Choroid plexus epithelial cell (primary cell): ENCODE data around the gene PAX5.

ENCODE experiments used
- DNase-seq: peaks from one replicate; pipeline ENCODE4 v3.0.0-alpha.2; 2010; ENCODE audit warnings: low read depth
- H3K4me3 ChIP-seq: 2 replicates; pipeline ENCODE4 v1.5.1; 2011; ENCODE audit warnings: low read depth, mild to moderate bottlenecking, control low read depth, low read length, moderate library complexity
- CTCF ChIP-seq: conservative IDR thresholded peaks from 2 replicates; pipeline ENCODE4 v1.5.1; 2011; ENCODE audit warnings: low read depth, mild to moderate bottlenecking, control low read depth, inconsistent platforms, low read length, moderate library complexity

The PAX5 gene

GRCh38 chr9:36938617-36939016 lies 95.5 kb downstream of the PAX5 start:
- no peak overlapping the region for H3K4me3 ChIP-seq
- no peak for TF ChIP-seq CTCF
- DNase-seq = no peak

- no peak for TF ChIP-seq CTCF
- H3K4me3 ChIP-seq = no peak overlapping the region
- DNase-seq = no peak
Measured at GRCh38 chr9:36937951-36938350, 96.1 kb downstream of the PAX5 start.

DNA sequence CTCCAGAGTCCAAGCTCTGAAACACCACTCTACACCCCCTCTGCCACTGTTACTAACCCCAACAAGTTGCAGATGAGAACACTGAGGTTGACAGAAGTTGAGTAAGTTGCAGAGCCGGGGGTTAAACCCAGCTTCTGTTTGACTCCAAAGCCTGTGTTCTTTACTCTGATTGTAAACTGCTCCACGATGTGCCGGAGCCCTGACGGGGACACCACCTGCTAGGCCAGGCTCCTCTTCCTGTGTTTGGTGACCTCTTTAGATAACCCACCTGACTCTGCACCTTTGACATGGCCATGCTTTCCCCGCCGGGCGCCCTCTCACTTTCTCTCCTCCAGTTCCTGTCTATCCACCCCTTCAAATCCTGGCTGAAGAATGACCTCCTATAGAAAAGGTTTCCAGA lies 96.7 kb downstream of the PAX5 start:
- H3K4me3 ChIP-seq = no peak overlapping the region
- DNase-seq = no peak
- no peak for TF ChIP-seq CTCF

DNA sequence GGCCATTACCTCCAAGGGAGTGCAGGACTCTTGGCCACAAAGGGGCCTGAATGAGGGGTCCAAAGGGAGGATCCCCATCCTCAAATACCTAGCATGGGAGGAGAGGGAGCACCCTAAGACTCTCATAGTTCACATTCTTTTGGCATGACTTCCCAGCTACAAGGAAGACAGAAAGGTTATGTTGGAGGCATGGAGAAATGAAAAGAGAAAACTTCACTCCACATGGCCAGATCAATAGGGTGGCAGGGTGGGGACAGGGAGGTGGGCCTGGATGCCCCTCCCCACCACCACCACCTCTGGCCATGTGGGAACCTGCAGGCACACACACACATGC lies 97.6 kb downstream of the PAX5 start:
- no peak for DNase-seq
- H3K4me3 ChIP-seq = no peak overlapping the region
- no peak for TF ChIP-seq CTCF

GRCh38 chr9:36935768-36936497 lies 98.1 kb downstream of the PAX5 start:
- no peak for TF ChIP-seq CTCF
- no peak for DNase-seq
- H3K4me3 ChIP-seq = no peak overlapping the region

- no peak for TF ChIP-seq CTCF
- no peak for DNase-seq
- no peak overlapping the region for H3K4me3 ChIP-seq
Measured at GRCh38 chr9:36935332-36935731, 98.7 kb downstream of the PAX5 start.

DNA sequence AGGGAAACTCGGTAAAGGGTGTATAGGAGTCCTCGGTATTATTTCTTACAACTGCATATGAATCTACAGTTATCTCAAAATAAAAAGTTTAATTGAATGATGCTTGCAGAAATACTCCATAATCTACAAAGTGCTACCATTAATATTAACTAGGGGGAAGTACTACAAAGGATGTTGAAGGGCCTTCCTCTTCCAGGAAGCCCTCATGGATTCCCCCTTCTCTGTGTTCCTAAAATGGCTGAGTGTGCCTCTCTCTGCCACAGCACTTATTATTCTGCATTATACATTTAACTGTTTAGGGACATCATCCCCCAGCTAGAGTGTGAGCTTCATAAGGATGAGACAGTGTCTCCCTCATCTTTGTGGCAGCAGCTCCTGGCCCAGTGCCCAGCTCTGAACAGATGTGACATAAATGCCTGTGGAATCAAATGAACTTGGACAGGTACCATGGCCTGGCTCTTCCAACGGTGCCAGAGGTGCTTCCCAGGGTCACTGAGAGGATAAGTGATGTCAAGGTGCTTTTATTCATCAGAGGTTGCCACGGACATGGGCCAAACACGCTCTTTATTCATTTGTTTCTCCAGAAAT lies 99.5 kb downstream of the PAX5 start:
- DNase-seq = no peak
- no peak for TF ChIP-seq CTCF
- no peak overlapping the region for H3K4me3 ChIP-seq
